Liver (tissue), 9 donors: ENCODE data around the gene ACKR3. TPM values are rescaled to one million over a fixed set of nuclear protein-coding genes. Genes with fewer than 3 reads are reported as not detected.

Experiments
- DNase-seq: peaks from one replicate; pipeline ENCODE4 v3.0.0-alpha.2; 2017; ENCODE audit warnings: low spot score
- H3K27ac ChIP-seq, 2 donors: one replicate each; pipeline ENCODE4 v1.7.0; 2013; ENCODE audit warnings: inconsistent platforms in 2 of 2, low read length in 2 of 2, control low read depth in 1 of 2, low read depth in 1 of 2, mild to moderate bottlenecking in 1 of 2
- H3K27me3 ChIP-seq, 4 donors: one replicate each; pipeline versions ENCODE4 v1.6.1 to v1.7.0; 2013; ENCODE audit warnings: low read length in 3 of 4, inconsistent platforms in 1 of 4, mild to moderate bottlenecking in 1 of 4, moderate library complexity in 1 of 4; ENCODE audit not compliant: control insufficient read depth in 4 of 4, insufficient read depth in 4 of 4
- H3K36me3 ChIP-seq, 4 donors: one replicate each; pipeline versions ENCODE4 v1.6.1 to v1.7.0; 2013; ENCODE audit warnings: low read length in 3 of 4, mild to moderate bottlenecking in 3 of 4, low read depth in 1 of 4, moderate library complexity in 1 of 4; ENCODE audit not compliant: control insufficient read depth in 4 of 4, insufficient read depth in 3 of 4
- H3K4me1 ChIP-seq, 4 donors: one replicate each; pipeline versions ENCODE4 v1.6.1 to v1.7.0; 2013; ENCODE audit warnings: low read length in 3 of 4, mild to moderate bottlenecking in 3 of 4, moderate library complexity in 1 of 4; ENCODE audit not compliant: control insufficient read depth in 4 of 4, insufficient read depth in 4 of 4
- H3K4me3 ChIP-seq, 3 donors: one replicate each; pipeline versions ENCODE4 v1.6.1 to v1.7.0; 2013; ENCODE audit warnings: low read length in 3 of 3, control low read depth in 1 of 3, low read depth in 1 of 3, mild to moderate bottlenecking in 1 of 3
- H3K9ac ChIP-seq, 2 donors: one replicate each; pipeline ENCODE4 v1.7.0; 2013; ENCODE audit warnings: low read length in 2 of 2, mild to moderate bottlenecking in 2 of 2, moderate library complexity in 2 of 2, control low read depth in 1 of 2, low read depth in 1 of 2
- H3K9me3 ChIP-seq, 4 donors: one replicate each; pipeline versions ENCODE4 v1.6.1 to v1.7.0; 2013; ENCODE audit warnings: low read length in 3 of 4; ENCODE audit not compliant: control insufficient read depth in 4 of 4
- CTCF ChIP-seq: fragments of 150-350 bp; IDR thresholded peaks from 2 replicates; pipeline ENCODE4 v1.5.1; 2017; ENCODE audit warnings: improper control_type of control experiment, low read depth, low read length; ENCODE audit not compliant: missing input control
- EGR1 ChIP-seq, 2 donors: IDR thresholded peaks; 2 replicates each; pipeline ENCODE4 v1.6.1; 2016 to 2018; ENCODE audit warnings: antibody characterized with exemption in 2 of 2, low read depth in 2 of 2
- FOXA1 ChIP-seq: IDR thresholded peaks from 2 replicates; pipeline ENCODE4 v1.6.1; 2016; ENCODE audit warnings: antibody characterized with exemption
- FOXA2 ChIP-seq: IDR thresholded peaks from 2 replicates; pipeline ENCODE4 v1.6.1; 2016; ENCODE audit warnings: antibody characterized with exemption
- GABPA ChIP-seq, 2 donors: IDR thresholded peaks in 1 of 2; conservative IDR thresholded peaks in 1 of 2; 2 replicates each; pipeline ENCODE4 v1.6.1; 2016; ENCODE audit warnings: antibody characterized with exemption in 2 of 2, mild to moderate bottlenecking in 1 of 2, moderate library complexity in 1 of 2
- HNF4A ChIP-seq, 2 donors: conservative IDR thresholded peaks; 2 replicates each; pipeline ENCODE4 v1.6.1; 2016; ENCODE audit warnings: antibody characterized with exemption in 2 of 2, mild to moderate bottlenecking in 2 of 2
- HNF4G ChIP-seq: IDR thresholded peaks from 2 replicates; pipeline ENCODE4 v1.6.1; 2016; ENCODE audit warnings: antibody characterized with exemption
- MAX ChIP-seq: IDR thresholded peaks from 2 replicates; pipeline ENCODE4 v1.6.1; 2016; ENCODE audit warnings: antibody characterized with exemption
- RAD21 ChIP-seq, 2 donors: IDR thresholded peaks; 2 replicates each; pipeline ENCODE4 v1.6.1; 2016; ENCODE audit warnings: antibody characterized with exemption in 2 of 2, mild to moderate bottlenecking in 2 of 2
- REST ChIP-seq: IDR thresholded peaks from 2 replicates; pipeline ENCODE4 v1.6.1; 2016; ENCODE audit warnings: antibody characterized with exemption, mild to moderate bottlenecking
- RXRA ChIP-seq, 2 donors: IDR thresholded peaks; 2 replicates each; pipeline ENCODE4 v1.6.1; 2017 to 2018; ENCODE audit warnings: antibody characterized with exemption in 2 of 2, mild to moderate bottlenecking in 1 of 2
- TAF1 ChIP-seq: conservative IDR thresholded peaks from 2 replicates; pipeline ENCODE4 v1.6.1; 2016; ENCODE audit warnings: antibody characterized with exemption, mild to moderate bottlenecking
- YY1 ChIP-seq: IDR thresholded peaks from 2 replicates; pipeline ENCODE4 v1.6.1; 2016; ENCODE audit warnings: antibody characterized with exemption, mild to moderate bottlenecking
- WGBS: extraction: QIAGEN DNeasy Blood & Tissue Kit; methylation state at CpG from one replicate; pipeline ENCODE4 v1.1.7; 2013; 5-methylcytosine and 5-hydroxymethylcytosine counted together
- polyA plus RNA-seq, 2 donors: library from polyadenylated mRNA; stranded (reverse) in 1 of 2; unstranded in 1 of 2; fragments of 200-250 nt in 1 of 2; fragments of >200 nt in 1 of 2; fragmentation: Nextera tagmentation in 1 of 2; extraction: Ambion mirVana in 1 of 2; gene quantifications; one replicate each; pipeline versions ENCODE4 v1.2.1 to v1.2.3, GENCODE V29; 2013 to 2015
- total RNA-seq, 2 donors: library from RNA; depleted of rRNA; stranded (reverse); fragments of >200 nt; gene quantifications; one replicate each; pipeline ENCODE4 v1.2.3, GENCODE V29; 2014
- TF ChIP-seq, protein P1 (sequence below): IDR thresholded peaks from 2 replicates; pipeline ENCODE4 v1.6.1; 2016; ENCODE audit warnings: antibody characterized with exemption
- TF ChIP-seq, protein P2 (sequence below): IDR thresholded peaks from 2 replicates; pipeline ENCODE4 v1.6.1; 2016; ENCODE audit warnings: antibody characterized with exemption
- donor health status: healthy.
- donor health status: healthy.
- donor health status: healthy.
- donor health status: healthy.
- donor health status: healthy.

Gene ACKR3
- total and polyA plus RNA-seq, 4 donors = 1.6 to 6.0 (median 3.0) TPM

DNA sequence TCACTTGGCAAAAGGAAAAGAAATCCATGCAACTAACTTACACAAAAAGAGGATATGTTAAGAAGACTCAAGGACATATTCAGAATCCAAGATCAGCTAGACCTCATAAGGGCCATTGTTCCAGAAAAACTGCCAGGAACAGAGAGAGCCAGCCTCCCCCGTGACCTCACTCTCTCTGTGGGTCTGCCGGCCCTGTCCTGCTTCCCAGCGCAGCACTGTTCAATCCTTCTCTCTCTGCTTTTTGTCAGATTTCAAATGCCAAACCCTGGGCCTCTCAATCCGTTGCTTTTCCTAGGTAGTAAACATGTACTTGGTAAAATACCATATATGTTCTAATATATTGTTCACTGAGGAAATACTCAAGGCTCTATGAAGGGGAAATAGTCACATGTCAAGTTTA lies 40.0 kb upstream of the ACKR3 start:
- no peak overlapping the region for H3K27ac ChIP-seq
- H3K9ac ChIP-seq = no peak overlapping the region
- TF ChIP-seq TAF1 (no peak), RXRA (IDR thresholded peaks at IDR 0.05) (no peak), HNF4G (no peak), CTCF (no peak)
- H3K27me3 ChIP-seq = no peaks in the 10 kb centered on the region
- no peak overlapping the region for H3K4me3 ChIP-seq
- DNase-seq = no peak
- no peaks in the 10 kb centered on the region for H3K9me3 ChIP-seq
- 83% methylated on average over 4 of the region's 4 CpGs for WGBS
- H3K4me1 ChIP-seq = no peaks in the 10 kb centered on the region
- no peaks in the 10 kb centered on the region for H3K36me3 ChIP-seq

- Histone ChIP-seq H3K9me3 (no peaks in the 10 kb centered on the region), H3K4me1 (no peaks in the 10 kb centered on the region), H3K27me3 (no peaks in the 10 kb centered on the region), H3K27ac (no peak overlapping the region), H3K36me3 (no peaks in the 10 kb centered on the region), H3K4me3 (no peak overlapping the region), H3K9ac (no peak overlapping the region)
- WGBS = 36% methylated on average over 1 of the region's 1 CpG
- no peak for DNase-seq
- TF ChIP-seq EGR1 (IDR thresholded peaks at IDR 0.05; ENCODE audit: low read depth in 2 of 2) (no peak), HNF4A (conservative IDR thresholded peaks at IDR 0.05) (no peak), TAF1 (no peak), REST (no peak), YY1 (no peak), RAD21 (IDR thresholded peaks at IDR 0.05) (no peak), FOXA1 (no peak), RXRA (IDR thresholded peaks at IDR 0.05) (no peak), FOXA2 (no peak)
Observed at GRCh38 chr2:236530512-236530911, 39.1 kb upstream of the ACKR3 start.

- DNase-seq = no peak
- Histone ChIP-seq H3K27ac (no peak overlapping the region), H3K27me3 (no peaks in the 10 kb centered on the region), H3K4me1 (no peaks in the 10 kb centered on the region), H3K4me3 (no peak overlapping the region), H3K36me3 (no peaks in the 10 kb centered on the region), H3K9me3 (no peaks in the 10 kb centered on the region), H3K9ac (no peak overlapping the region)
- WGBS = 89% methylated on average over 7 of the region's 7 CpGs
- TF ChIP-seq, protein P1, sequence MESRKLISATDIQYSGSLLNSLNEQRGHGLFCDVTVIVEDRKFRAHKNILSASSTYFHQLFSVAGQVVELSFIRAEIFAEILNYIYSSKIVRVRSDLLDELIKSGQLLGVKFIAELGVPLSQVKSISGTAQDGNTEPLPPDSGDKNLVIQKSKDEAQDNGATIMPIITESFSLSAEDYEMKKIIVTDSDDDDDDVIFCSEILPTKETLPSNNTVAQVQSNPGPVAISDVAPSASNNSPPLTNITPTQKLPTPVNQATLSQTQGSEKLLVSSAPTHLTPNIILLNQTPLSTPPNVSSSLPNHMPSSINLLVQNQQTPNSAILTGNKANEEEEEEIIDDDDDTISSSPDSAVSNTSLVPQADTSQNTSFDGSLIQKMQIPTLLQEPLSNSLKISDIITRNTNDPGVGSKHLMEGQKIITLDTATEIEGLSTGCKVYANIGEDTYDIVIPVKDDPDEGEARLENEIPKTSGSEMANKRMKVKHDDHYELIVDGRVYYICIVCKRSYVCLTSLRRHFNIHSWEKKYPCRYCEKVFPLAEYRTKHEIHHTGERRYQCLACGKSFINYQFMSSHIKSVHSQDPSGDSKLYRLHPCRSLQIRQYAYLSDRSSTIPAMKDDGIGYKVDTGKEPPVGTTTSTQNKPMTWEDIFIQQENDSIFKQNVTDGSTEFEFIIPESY = no peak
- TF ChIP-seq GABPA (IDR thresholded peaks at IDR 0.05 in 1 of 2, conservative IDR thresholded peaks at IDR 0.05 in 1 of 2) = no peak
- no peak for TF ChIP-seq REST
- TF ChIP-seq TAF1 = no peak
- no peak for TF ChIP-seq EGR1 (IDR thresholded peaks at IDR 0.05; ENCODE audit: low read depth in 2 of 2)
- TF ChIP-seq MAX = no peak
- TF ChIP-seq FOXA2 = no peak
- TF ChIP-seq RAD21 (IDR thresholded peaks at IDR 0.05) = no peak
- TF ChIP-seq YY1 = no peak
- TF ChIP-seq HNF4A (conservative IDR thresholded peaks at IDR 0.05) = no peak
- TF ChIP-seq, protein P2, sequence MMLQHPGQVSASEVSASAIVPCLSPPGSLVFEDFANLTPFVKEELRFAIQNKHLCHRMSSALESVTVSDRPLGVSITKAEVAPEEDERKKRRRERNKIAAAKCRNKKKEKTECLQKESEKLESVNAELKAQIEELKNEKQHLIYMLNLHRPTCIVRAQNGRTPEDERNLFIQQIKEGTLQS = no peak
Observed at GRCh38 chr2:236531195-236531594, 38.4 kb upstream of the ACKR3 start.
